GM18951 (cell line): Measurements from ENCODE around the gene SYVN1.
"Not testable (repeated sequence)": the region's sequence is repeated elsewhere in the genome, so short reads cannot be mapped to it uniquely, and the experiment has no call there.

Experiments used
- POLR2A ChIP-seq: IDR thresholded peaks from 4 replicates; pipeline ENCODE4 v1.6.1; 2011; ENCODE audit warnings: mild to moderate bottlenecking; ENCODE audit not compliant: insufficient read length, insufficient read depth; ENCODE audit errors: extremely low read depth
- in situ Hi-C: fragments of 300-500 bp; cut with MboI; formaldehyde crosslinking; loops from one replicate; pipeline ENCODE4 v1.12.0; 2022; ENCODE audit warnings: low sequenced_read_pairs, mixed read lengths, inconsistent platforms; ENCODE audit not compliant: unreplicated experiment

The SYVN1 gene

DNA sequence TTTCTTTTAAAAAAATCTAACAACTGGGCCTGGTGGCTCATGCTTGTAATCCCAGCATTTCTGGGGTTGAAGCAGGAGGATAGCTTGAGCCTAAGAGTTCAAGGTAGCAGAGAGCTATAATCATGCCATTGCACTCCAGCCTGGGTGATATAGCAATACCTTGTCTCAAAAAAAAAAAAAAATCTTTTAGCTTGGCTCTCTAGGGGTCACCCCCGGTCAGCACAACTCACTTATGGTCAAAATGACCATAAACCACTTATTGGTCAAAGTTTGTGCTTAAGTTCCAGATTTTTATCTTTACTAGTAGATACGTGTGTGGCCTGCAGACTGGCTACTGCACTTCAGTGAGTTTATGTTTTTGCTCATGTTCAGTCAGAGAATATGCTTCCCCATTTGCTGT lies 29.4 kb upstream of the SYVN1 start:
- in situ Hi-C loops: no loop called here
- TF ChIP-seq POLR2A: no peak

DNA sequence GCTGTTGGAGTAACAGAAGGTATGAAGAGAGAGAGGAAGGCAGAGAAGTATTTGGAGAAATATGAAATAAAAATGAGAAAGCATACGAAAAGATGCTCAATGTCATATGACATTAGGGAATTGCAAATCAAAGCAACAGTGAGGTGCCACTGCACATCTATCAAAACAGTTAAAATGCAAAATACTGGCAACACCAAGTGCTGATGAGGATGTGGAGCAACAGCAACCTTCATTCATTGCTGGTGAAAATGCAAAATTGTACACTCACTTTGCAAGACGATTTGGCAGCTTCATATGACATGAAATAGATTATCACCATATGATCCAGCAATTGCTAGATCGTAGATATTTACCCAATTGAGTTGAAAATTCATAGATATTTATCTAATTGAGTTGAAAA lies 26.3 kb upstream of the SYVN1 start:
- no peak for TF ChIP-seq POLR2A

DNA sequence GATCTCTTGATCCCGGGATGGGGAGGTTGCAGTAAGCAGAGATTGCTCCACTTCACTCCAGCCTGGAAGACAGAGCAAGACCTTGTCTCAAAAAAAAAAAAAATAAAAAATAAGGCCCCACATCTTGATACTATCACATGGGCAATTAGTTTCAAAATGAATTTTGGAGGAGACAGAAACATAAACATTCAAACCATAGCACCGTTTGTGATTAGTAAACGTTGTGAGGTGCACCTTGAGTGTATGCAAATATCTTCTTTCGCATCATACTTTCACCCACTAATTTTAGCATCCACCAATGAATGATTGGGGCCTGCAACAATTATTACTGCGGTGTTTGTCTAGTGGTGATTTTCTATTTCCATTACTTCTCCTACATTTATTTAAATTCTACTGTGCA lies 24.7 kb upstream of the SYVN1 start:
- in situ Hi-C loops: no loop called here
- no peak for TF ChIP-seq POLR2A

More for the DNA sequence above, 26.3 kb upstream of the SYVN1 start:
- in situ Hi-C loops: no loop called here

DNA sequence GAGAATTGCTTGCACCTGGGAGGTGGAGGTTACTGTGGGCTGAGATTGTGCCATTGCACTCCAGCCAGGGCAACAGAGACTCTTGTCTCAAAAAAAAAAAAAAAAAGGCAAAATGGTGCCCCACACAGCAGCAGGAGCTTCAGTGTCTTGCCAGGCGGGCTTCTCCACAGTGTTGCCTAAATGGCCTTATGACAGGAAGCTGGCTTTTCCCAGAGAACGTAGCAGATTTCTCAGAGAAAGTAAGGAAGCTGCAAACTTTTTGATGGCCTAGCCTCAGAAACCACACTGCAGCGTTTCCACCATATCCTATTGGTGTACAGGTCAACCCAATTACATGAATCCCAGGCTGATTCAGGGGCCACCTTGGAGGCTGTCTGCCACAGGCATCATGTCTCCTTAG lies 23.0 kb upstream of the SYVN1 start:
- no peak for TF ChIP-seq POLR2A
- in situ Hi-C loops: no loop called here

DNA sequence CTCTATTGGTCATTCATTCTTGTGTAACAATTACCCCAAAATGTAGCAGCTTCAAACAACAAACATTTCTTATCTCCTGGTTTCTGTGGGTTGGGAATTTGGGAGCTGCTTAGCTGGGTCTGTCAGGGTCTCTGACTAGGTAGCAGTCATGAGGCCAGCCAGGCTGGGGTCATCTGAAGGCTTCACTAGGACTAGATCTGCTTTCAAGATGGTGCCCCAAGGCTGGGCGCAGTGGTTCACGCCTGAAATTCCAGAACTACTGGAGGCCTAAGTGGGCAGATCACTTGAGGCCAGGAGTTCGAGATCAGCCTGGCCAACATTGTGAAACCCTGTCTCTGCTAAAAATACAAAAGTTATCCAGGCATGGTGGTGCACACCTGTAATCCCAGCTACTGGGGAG lies 22.6 kb upstream of the SYVN1 start:
- TF ChIP-seq POLR2A: no peak
- in situ Hi-C loops: no loop called here

DNA sequence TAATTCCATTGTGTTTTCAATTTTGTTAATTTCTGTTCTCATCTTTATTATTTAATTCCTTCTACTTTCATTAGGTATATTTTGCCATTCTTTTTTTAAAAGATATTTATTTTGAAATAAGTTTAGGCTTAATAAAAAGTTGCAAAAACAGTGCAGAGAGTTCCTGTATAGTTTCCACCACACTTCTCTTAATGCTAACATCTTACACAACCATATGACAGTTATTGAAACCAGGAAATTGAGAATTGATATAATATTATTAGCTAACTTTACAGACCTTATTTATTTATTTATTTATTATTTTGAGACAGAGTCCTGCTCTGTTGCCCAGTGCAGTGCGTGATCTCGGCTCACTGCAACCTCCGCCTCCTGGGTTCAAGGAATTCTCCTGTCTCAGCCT lies 21.9 kb upstream of the SYVN1 start:
- no peak for TF ChIP-seq POLR2A
- in situ Hi-C loops: no loop called here

DNA sequence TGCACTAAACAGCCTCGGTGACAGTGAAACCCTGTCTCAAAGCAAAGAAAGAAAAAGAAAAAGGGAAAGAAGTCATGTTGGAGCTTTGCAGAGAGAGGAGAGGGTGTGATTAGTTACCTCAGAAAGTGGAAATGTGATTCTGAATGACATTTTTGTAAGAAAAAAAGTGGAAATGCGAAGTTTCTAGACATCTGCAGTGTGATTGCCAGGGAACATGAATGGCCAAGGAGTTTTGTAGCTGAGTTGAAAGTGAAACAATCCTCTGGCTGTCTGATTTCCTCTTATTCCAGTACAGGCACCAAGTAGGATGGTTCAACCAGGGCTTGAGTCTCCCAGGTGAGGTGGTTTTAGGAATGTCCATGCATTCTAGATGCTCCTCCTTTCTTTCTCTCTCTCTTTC lies 17.8 kb upstream of the SYVN1 start:
- in situ Hi-C loops: no loop called here
- TF ChIP-seq POLR2A: no peak

DNA sequence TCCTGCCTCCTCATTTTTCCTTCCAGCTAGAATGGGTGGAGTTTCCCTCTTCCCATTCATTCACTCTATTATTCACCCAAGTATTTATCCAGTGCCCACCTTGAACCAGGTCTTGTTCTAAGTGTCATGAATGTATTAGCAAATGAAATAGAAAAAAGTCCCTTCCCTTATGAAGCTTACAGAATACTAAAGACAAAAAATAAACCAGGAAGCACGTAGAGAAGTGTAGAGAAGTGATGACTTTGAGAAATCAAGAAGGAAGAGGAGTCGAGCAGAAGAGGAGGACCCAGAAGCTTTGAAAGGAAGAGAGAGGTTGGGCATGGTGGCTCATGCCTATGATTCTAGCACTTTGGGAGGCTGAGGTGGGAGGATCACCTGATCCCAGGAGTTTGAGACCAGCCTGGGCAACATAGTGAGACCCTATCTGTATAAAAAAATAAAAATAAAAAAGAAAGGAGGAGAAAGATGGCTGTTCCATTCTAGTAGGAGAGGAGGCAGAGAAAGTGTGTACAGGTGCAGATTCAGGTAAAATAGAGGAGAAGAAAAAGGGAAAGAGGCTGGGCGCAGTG lies 17.1 kb upstream of the SYVN1 start:
- in situ Hi-C loops: no loop called here
- no peak for TF ChIP-seq POLR2A

DNA sequence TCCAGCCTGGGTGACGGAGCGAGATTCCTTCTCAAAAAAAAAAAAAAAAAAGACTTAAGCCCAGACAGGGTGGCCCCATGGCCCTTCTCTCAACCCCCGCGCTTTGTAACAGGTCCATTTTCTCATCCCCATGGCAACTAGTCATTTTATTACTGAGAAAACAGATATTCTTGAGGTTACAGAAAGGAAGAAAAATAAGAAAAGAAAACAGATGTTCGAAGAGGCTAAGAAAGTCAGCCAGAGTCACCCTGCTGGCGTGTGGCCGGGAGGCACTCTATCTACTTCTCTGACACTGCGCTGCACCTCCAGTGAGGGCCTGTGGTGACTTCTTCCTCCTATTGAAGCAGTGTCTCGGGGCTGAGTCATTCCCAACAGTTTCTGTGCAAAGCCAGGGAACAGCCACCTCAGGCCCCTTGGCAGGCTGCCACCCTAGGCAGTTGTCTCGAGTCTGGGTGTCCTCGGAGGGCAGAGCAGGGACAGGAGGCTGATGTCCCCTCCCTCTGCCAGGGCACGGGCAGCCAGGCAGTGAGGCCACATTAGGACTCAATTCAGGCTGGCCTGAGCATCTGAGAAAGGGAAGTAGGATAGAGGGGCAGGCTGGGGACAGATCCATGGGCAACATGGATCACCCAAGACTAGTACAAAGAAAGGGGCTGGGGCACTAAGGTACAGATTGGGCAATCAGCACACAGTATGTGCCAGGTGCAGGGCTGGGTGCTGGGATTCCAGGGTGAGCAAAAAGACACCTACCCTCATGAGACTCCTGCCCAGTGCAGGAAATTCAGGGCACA lies 16.4 kb upstream of the SYVN1 start:
- in situ Hi-C loops: no loop called here
- no peak for TF ChIP-seq POLR2A

DNA sequence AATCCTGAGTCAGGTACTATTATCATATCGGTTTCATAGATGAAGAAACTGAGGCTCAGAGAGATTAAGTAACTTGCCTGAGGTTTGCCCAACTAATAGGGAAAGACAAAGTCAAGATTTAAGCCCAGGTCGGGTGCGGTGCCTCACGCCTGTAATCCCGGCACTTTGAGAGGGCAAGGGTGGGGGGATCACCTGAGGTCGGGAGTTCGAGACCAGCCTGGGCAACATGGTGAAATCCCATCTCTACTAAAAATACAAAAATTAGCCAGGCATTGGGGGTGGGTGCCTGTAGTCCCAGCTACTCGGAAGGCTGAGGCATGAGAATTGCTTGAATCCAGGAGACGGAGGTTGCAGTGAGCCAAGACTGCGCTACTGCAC lies 15.8 kb upstream of the SYVN1 start:
- in situ Hi-C loops: not testable (repeated sequence)

DNA sequence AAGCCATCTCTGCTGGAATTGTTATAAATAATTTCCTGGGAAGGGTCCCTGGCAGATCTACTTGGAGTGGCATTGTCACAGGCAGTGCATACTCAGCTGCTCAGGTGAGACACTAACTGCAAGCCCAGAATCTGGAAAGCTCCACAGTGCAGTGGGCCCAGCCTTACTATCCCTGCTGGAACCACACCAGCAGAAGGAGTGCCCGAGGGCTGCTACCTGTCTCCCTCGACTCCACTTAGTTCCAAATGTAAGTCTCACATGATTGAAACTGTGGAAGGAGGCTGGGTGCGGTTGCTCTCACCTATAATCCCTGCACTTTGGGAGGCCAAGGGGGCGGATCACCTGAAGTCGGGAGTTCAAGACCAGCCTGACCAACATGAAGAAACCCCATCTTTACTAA lies 14.3 kb upstream of the SYVN1 start:
- TF ChIP-seq POLR2A: no peak
- in situ Hi-C loops: no loop called here

DNA sequence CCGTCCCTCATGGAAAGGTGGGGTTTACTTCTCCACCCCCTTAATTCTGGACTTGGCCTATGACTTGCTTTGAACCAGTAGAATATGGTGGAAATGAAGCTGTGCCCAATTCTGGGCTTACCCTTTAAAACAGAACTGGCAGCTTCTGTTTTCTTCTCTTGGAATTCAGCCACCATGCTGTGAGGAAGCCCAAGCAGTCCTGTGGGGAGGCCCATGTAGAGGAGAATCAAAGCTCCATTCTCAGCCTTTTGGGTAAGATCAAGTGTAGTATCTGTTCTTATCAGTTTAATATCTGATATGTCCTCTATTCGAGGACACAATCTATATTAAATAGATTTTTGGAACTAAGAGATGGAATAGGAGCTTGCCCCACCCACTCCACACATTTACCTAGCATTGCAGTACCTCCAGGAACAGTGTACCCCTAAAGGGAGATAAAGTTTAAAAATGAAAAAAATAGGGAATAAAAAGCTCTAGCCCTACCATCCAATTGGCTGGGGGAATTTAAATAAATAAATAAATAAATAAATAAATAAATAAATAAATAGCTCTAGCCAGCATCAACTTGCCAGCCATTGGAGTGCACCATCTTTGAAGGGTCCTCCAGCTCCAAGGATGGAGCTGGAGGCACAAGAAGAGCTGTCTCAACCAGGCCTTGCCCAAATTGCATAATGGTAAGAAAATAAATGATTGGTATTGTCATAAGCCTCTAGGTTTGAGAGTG lies 13.2 kb upstream of the SYVN1 start:
- TF ChIP-seq POLR2A: no peak
- in situ Hi-C loops: no loop called here

DNA sequence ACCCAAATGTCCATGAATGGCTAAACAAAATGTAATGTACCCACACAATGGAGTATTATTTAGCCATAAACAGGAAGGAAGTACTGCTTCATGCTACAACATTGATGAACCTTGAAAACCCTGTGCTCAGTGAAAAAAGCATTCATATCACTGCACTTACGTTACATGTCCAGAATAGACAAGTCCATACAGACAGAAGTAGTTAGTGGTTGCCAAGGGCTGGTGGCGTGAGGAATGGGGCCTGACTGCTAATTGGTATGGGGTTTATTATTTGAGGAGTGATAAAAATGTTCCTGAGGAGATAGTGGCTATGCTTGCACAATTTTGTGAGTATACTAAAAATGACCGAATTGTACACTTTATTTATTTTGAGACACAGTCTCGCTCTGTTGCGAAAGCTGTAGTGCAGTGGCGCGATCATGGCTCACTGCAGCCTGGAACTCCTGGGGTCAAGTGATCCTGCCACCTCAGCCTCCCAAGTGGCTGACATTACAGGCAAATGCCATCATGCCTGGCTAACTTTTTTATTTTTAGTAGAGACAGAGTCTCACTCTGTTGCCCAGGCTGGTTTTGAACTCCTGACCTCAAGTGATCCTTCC lies 7.7 kb upstream of the SYVN1 start:
- no peak for TF ChIP-seq POLR2A
- in situ Hi-C loops: no loop called here
